SK-N-SH (cell line): ENCODE data around the gene TBC1D17. TPM values are rescaled to one million over a fixed set of nuclear protein-coding genes. Genes with fewer than 3 reads are reported as not detected.

Source experiments
- CTCF ChIA-PET: fragments of 300-600, 350-600 bp; formaldehyde crosslinking; extraction: SDS; loops from one replicate; lab custom pipeline; 2021; lab: Yijun Ruan, JAX
- POLR2A ChIA-PET: fragments of 350-600 bp; sonication (Branson Sonifier 250); formaldehyde crosslinking; extraction: SDS; loops from one replicate; lab custom pipeline; 2020; ENCODE audit warnings: antibody characterized with exemption, inconsistent platforms; lab: Yijun Ruan, JAX
- DNase-seq: peaks from one replicate; pipeline ENCODE4 v3.0.0; 2012
- H2AFZ ChIP-seq: fragments of 200-600 bp; sonication (generic); 2 replicates; pipeline ENCODE4 v1.8.1; 2016; ENCODE audit warnings: antibody characterized with exemption, mild to moderate bottlenecking, low read depth
- H3F3A ChIP-seq: fragments of 200-600 bp; sonication (generic); replicated peaks from 2 replicates; pipeline ENCODE3; 2016; ENCODE audit warnings: antibody characterized with exemption, mild to moderate bottlenecking; ENCODE audit not compliant: insufficient read depth
- H3K27ac ChIP-seq, 2 experiments: fragments of 200-500 bp in 1 of 2; fragments of 200-600 bp in 1 of 2; sonication (Bioruptor generic) in 1 of 2; sonication (generic), shearing (Covaris generic) in 1 of 2; 2 replicates each; pipeline versions ENCODE4 v1.5.1 to v1.6.1; 2014 to 2016; ENCODE audit warnings: low read depth in 2 of 2, inconsistent platforms in 1 of 2, low read length in 1 of 2, mild to moderate bottlenecking in 1 of 2, mixed read lengths in 1 of 2
- H3K27me3 ChIP-seq: fragments of 200-600 bp; sonication (generic), shearing (Covaris generic); 2 replicates; pipeline ENCODE4 v1.6.1; 2016; ENCODE audit warnings: mixed run types; ENCODE audit not compliant: insufficient read depth
- H3K36me3 ChIP-seq, 2 experiments: fragments of 200-500 bp in 1 of 2; fragments of 200-600 bp in 1 of 2; sonication (Bioruptor generic) in 1 of 2; sonication (generic) in 1 of 2; replicated peaks in 1 of 2; 2 replicates each; pipeline versions ENCODE3 to v1.5.1; 2014 to 2016; ENCODE audit warnings: low read length in 1 of 2, mild to moderate bottlenecking in 1 of 2; ENCODE audit not compliant: insufficient read depth in 2 of 2, control insufficient read depth in 1 of 2
- H3K4me1 ChIP-seq, 2 experiments: fragments of 200-500 bp in 1 of 2; fragments of 200-600 bp in 1 of 2; sonication (Bioruptor generic) in 1 of 2; sonication (generic), shearing (Covaris generic) in 1 of 2; 2 replicates each; pipeline versions ENCODE4 v1.5.1 to v1.6.1; 2014 to 2016; ENCODE audit warnings: low read depth in 1 of 2, low read length in 1 of 2, mixed run types in 1 of 2; ENCODE audit not compliant: insufficient read depth in 2 of 2, control insufficient read depth in 1 of 2
- H3K4me2 ChIP-seq: fragments of 200-600 bp; sonication (generic), shearing (Covaris generic); 2 replicates; pipeline ENCODE4 v1.6.1; 2017; ENCODE audit warnings: mixed run types
- H3K4me3 ChIP-seq, 2 experiments: fragments of 200-500 bp in 1 of 2; fragments of 200-600 bp in 1 of 2; sonication (Bioruptor generic) in 1 of 2; sonication (generic), shearing (Covaris generic) in 1 of 2; 2 replicates each; pipeline versions ENCODE4 v1.5.1 to v1.8.1; 2014 to 2016; ENCODE audit warnings: low read depth in 2 of 2, inconsistent platforms in 1 of 2, low read length in 1 of 2, mild to moderate bottlenecking in 1 of 2, mixed read lengths in 1 of 2, moderate library complexity in 1 of 2
- H3K79me2 ChIP-seq: fragments of 200-600 bp; sonication (generic); 2 replicates; pipeline ENCODE4 v1.8.1; 2017; ENCODE audit warnings: mild to moderate bottlenecking; ENCODE audit not compliant: insufficient read depth
- H3K9ac ChIP-seq: fragments of 200-600 bp; sonication (generic); 2 replicates; pipeline ENCODE4 v1.6.1; 2017; ENCODE audit warnings: mixed run types
- H3K9me2 ChIP-seq: fragments of 200-600 bp; sonication (generic); 2 replicates; pipeline ENCODE4 v1.6.1; 2017; ENCODE audit warnings: mixed run types
- H3K9me3 ChIP-seq: fragments of 200-600 bp; sonication (generic); 2 replicates; pipeline ENCODE4 v1.6.1; 2017; ENCODE audit warnings: mixed run types, mild to moderate bottlenecking, moderate library complexity
- H4K20me1 ChIP-seq: fragments of 200-600 bp; sonication (generic); 2 replicates; pipeline ENCODE4 v1.6.1; 2017; ENCODE audit warnings: mild to moderate bottlenecking, mixed run types; ENCODE audit not compliant: insufficient read depth
- CHD2 ChIP-seq: fragments of 150-350 bp; IDR thresholded peaks from 2 replicates; pipeline ENCODE4 v1.6.1; 2018; ENCODE audit warnings: low read length; ENCODE audit not compliant: partially characterized antibody
- CTCF ChIP-seq: fragments of 200-600 bp; sonication (generic); IDR thresholded peaks from 2 replicates; pipeline ENCODE4 v1.6.1; 2017; ENCODE audit warnings: antibody characterized with exemption, mild to moderate bottlenecking, moderate library complexity
- FOXJ3 ChIP-seq: sonication (generic); formaldehyde crosslinking; IDR thresholded peaks from 2 replicates; pipeline ENCODE4 v1.5.1; 2020; ENCODE audit warnings: mild to moderate bottlenecking, missing genetic modification reagents
- GABPA ChIP-seq: IDR thresholded peaks from 2 replicates; pipeline ENCODE4 v1.4.0; 2012; ENCODE audit warnings: low read depth, mild to moderate bottlenecking
- MEF2A ChIP-seq: IDR thresholded peaks from 2 replicates; pipeline ENCODE4 v1.4.0; 2012; ENCODE audit warnings: low read depth, borderline replicate concordance
- PBX3 ChIP-seq: IDR thresholded peaks from 2 replicates; pipeline ENCODE4; 2012
- RAD21 ChIP-seq: IDR thresholded peaks from 2 replicates; pipeline ENCODE4 v1.6.1; 2012; ENCODE audit warnings: mild to moderate bottlenecking, low read length
- RCOR1 ChIP-seq: fragments of 150-350 bp; IDR thresholded peaks from 2 replicates; pipeline ENCODE4 v1.6.1; 2017; ENCODE audit warnings: antibody characterized with exemption, low read length
- RFX5 ChIP-seq: IDR thresholded peaks from 2 replicates; pipeline ENCODE4 v1.6.1; 2012; ENCODE audit warnings: mild to moderate bottlenecking, improper control_type of control experiment, low read length
- SMC3 ChIP-seq: IDR thresholded peaks from 2 replicates; pipeline ENCODE4 v1.6.1; 2012; ENCODE audit warnings: low read depth, low read length, improper control_type of control experiment
- TAF1 ChIP-seq: IDR thresholded peaks from 2 replicates; pipeline ENCODE4 v1.6.1; 2012; ENCODE audit warnings: low read depth, mild to moderate bottlenecking, low read length, moderate library complexity, borderline replicate concordance
- USF1 ChIP-seq: IDR thresholded peaks from 2 replicates; pipeline ENCODE4 v1.4.0; 2012; ENCODE audit warnings: low read depth, borderline replicate concordance
- WGBS: methylation state at CpG from one replicate; pipeline ENCODE4 v1.1.6; 2017; ENCODE audit warnings: low lambda C conversion rate; 5-methylcytosine and 5-hydroxymethylcytosine counted together
- polyA plus RNA-seq, 3 experiments: library from polyadenylated mRNA; depleted of rRNA; stranded (reverse); fragments of >200 nt; gene quantifications; 2 replicates each; pipeline ENCODE4 v1.2.3, GENCODE V29; 2012
- TF ChIP-seq, protein P1 (sequence below): fragments of 150-350 bp; IDR thresholded peaks from 2 replicates; pipeline ENCODE4 v1.6.1; 2016; ENCODE audit warnings: mild to moderate bottlenecking, low read depth, low read length

TBC1D17 gene
- polyA plus RNA-seq, 1 of the 3 experiments (the other 2 are of a cell fraction), result 28.3 TPM

DNA sequence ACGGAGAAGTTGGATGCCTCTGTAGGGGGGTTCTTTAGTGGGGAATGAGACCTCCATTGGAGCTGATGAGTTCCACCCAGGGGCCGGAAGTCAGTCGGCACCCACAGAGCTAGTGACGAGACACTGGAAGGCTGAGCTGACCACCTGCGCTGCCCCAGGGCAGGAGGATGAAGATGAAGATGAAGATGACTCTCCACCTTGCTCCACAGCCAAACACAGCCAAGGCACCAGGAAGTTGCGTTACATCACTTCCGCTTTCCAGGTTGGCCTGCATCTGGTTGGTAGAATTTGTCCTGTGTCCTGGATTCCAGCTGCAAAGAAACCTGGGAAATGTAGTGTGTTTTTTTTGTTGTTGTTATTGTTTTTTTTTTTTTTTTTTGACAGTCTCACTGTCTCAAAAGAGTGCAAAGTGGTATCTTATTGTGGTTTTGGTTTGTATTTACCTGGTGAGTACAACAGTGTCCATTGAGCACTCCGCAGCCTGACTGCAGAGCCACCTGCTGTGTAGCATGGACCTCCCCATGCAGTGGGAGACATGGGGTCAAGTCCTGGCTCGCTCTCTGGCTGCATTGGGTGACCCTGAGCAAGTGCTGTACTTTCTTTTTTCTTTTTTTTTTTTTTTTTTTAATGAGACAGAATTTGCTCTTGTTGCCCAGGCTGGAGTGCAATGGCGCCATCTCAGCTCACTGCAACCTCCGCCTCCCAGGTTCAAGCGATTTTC, 1.9 kb downstream of the TBC1D17 start:
- DNase-seq, result no peak

GRCh38 chr19:49880162-49880869, 2.8 kb downstream of the TBC1D17 start:
- 96% methylated on average over 5 of the region's 10 CpGs for WGBS
- peaks cover 29% of the 10 kb centered on the region for H3K79me2 ChIP-seq
- ChIA-PET CTCF (interaction anchor here (1.2 to 1.9 kb wide), 2 partner anchors 10 to 57 kb away, joined by 5 to 12 read pairs; no protein-coding TSS in a partner anchor), POLR2A (interaction anchor here (1.6 kb wide), 1 partner anchor 10 kb away, joined by 3 read pairs; no protein-coding TSS in a partner anchor)
- peaks cover 7 to 16% of the 10 kb centered on the region in 2 experiments; a peak in 3 of 4 replicates for H3K4me1 ChIP-seq
- no peak for DNase-seq
- H3K27ac ChIP-seq, result no peak overlapping the region
- H4K20me1 ChIP-seq, result no peaks in the 10 kb centered on the region
- H3K4me3 ChIP-seq, result no peak overlapping the region
- H2AFZ ChIP-seq, result no peak overlapping the region
- no peak overlapping the region for H3K9ac ChIP-seq
- peaks cover 41 to 53% of the 10 kb centered on the region in 2 experiments for H3K36me3 ChIP-seq
- TF ChIP-seq, protein P1, sequence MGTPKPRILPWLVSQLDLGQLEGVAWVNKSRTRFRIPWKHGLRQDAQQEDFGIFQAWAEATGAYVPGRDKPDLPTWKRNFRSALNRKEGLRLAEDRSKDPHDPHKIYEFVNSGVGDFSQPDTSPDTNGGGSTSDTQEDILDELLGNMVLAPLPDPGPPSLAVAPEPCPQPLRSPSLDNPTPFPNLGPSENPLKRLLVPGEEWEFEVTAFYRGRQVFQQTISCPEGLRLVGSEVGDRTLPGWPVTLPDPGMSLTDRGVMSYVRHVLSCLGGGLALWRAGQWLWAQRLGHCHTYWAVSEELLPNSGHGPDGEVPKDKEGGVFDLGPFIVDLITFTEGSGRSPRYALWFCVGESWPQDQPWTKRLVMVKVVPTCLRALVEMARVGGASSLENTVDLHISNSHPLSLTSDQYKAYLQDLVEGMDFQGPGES, result no peak
- TF ChIP-seq CHD2 (no peak), RFX5 (no peak), SMC3 (no peak), PBX3 (no peak), GABPA (no peak), USF1 (no peak), TAF1 (no peak), MEF2A (no peak), CTCF (no peak), RAD21 (no peak), RCOR1 (no peak)
- TF ChIP-seq, all 33 proteins: peak for 0
- Histone ChIP-seq H3K27me3 (no peaks in the 10 kb centered on the region), H3F3A (no peaks in the 10 kb centered on the region), H3K9me3 (no peaks in the 10 kb centered on the region), H3K9me2 (no peaks in the 10 kb centered on the region), H3K4me2 (no peak overlapping the region)

More for the DNA sequence above, 1.9 kb downstream of the TBC1D17 start:
- H3K9me3 ChIP-seq, result no peaks in the 10 kb centered on the region
- peaks cover 38% of the 10 kb centered on the region for H3K79me2 ChIP-seq
- H2AFZ ChIP-seq, result no peak overlapping the region
- POLR2A ChIA-PET, result interaction anchor here (3.5 kb wide), 1 partner anchor 11 kb away, joined by 22 read pairs; the partner anchor contains the start of gene PNKP
- no peaks in the 10 kb centered on the region for H4K20me1 ChIP-seq
- CTCF ChIA-PET, result interaction anchor here (1.1 kb wide), 1 partner anchor 11 kb away, joined by 5 read pairs; no protein-coding TSS in a partner anchor
- 95% methylated on average over 10 of the region's 12 CpGs for WGBS
- TF ChIP-seq FOXJ3 (CRISPR knock-in tag), result no peak
- TF ChIP-seq GABPA, result peak; percentile 63
- no peak for TF ChIP-seq SMC3
- TF ChIP-seq USF1, result no peak
- TF ChIP-seq, all 33 proteins: peak for 1
- Histone ChIP-seq H3K4me1 (peaks cover 7 to 23% of the 10 kb centered on the region in 2 experiments; a peak in 3 of 4 replicates), H3K27me3 (no peaks in the 10 kb centered on the region), H3K4me2 (peak overlapping the region; percentile 97), H3K36me3 (peaks cover 41 to 51% of the 10 kb centered on the region in 2 experiments), H3F3A (no peaks in the 10 kb centered on the region), H3K9me2 (no peaks in the 10 kb centered on the region), H3K4me3 (peak overlapping the region in 1 of 2 experiments; percentile 98; a peak in 1 of 4 replicates), H3K27ac (no peak overlapping the region; a peak in 1 of 4 replicates), H3K9ac (no peak overlapping the region)
